ENCODE measurements around the gene HES6.

Gene HES6

GRCh38 chr2:238262496-238263122 is 22.8 kb upstream of the HES6 start:
- Mint-ChIP-seq H3K4me3 (no peak overlapping the region), H3K27ac (no peak overlapping the region), H3K27me3 (no peaks in the 10 kb centered on the region), H3K9me3 (no peaks in the 10 kb centered on the region), H3K4me1 (peaks cover 7% of the 10 kb centered on the region)
- no peak for DNase-seq
- no peak for ATAC-seq

GRCh38 chr2:238261718-238262375 is 22.0 kb upstream of the HES6 start:
- no peak for DNase-seq
- Mint-ChIP-seq H3K4me1 (peaks cover 7% of the 10 kb centered on the region), H3K27ac (no peak overlapping the region), H3K27me3 (no peaks in the 10 kb centered on the region), H3K9me3 (no peaks in the 10 kb centered on the region), H3K4me3 (no peak overlapping the region)
- ATAC-seq = no peak

- Mint-ChIP-seq H3K27me3 (no peaks in the 10 kb centered on the region), H3K4me3 (no peak overlapping the region), H3K27ac (no peak overlapping the region), H3K9me3 (no peaks in the 10 kb centered on the region), H3K4me1 (peaks cover 7% of the 10 kb centered on the region)
- ATAC-seq = no peak
- DNase-seq = no peak
These were observed 21.0 kb upstream of the HES6 start for GRCh38 chr2:238260883-238261282.

GRCh38 chr2:238259061-238260020 is 19.5 kb upstream of the HES6 start:
- peaks cover 7% of the 10 kb centered on the region for H3K4me1 Mint-ChIP-seq
- H3K9me3 Mint-ChIP-seq = no peaks in the 10 kb centered on the region
- H3K27ac Mint-ChIP-seq = peak overlapping the region; percentile 14 to 61
- no peaks in the 10 kb centered on the region for H3K27me3 Mint-ChIP-seq
- no peak for DNase-seq
- ATAC-seq = no peak
- H3K4me3 Mint-ChIP-seq = no peak overlapping the region

GRCh38 chr2:238257786-238258700 is 18.2 kb upstream of the HES6 start:
- H3K4me1 Mint-ChIP-seq = no peaks in the 10 kb centered on the region
- ATAC-seq (no peak), DNase-seq (no peak)
- no peak overlapping the region for H3K27ac Mint-ChIP-seq
- no peak overlapping the region for H3K4me3 Mint-ChIP-seq
- H3K9me3 Mint-ChIP-seq = no peaks in the 10 kb centered on the region
- H3K27me3 Mint-ChIP-seq = no peaks in the 10 kb centered on the region

GRCh38 chr2:238256594-238257104 is 16.8 kb upstream of the HES6 start:
- DNase-seq (peak; percentile 66 to 81), ATAC-seq (peak; percentile 89)
- no peaks in the 10 kb centered on the region for H3K4me1 Mint-ChIP-seq
- no peak overlapping the region for H3K4me3 Mint-ChIP-seq
- H3K27ac Mint-ChIP-seq = no peak overlapping the region
- H3K9me3 Mint-ChIP-seq = no peaks in the 10 kb centered on the region
- no peaks in the 10 kb centered on the region for H3K27me3 Mint-ChIP-seq

- H3K4me3 Mint-ChIP-seq = no peak overlapping the region
- no peaks in the 10 kb centered on the region for H3K9me3 Mint-ChIP-seq
- H3K27ac Mint-ChIP-seq = no peak overlapping the region
- DNase-seq (no peak), ATAC-seq (no peak)
- no peaks in the 10 kb centered on the region for H3K27me3 Mint-ChIP-seq
- no peaks in the 10 kb centered on the region for H3K4me1 Mint-ChIP-seq
These were observed 16.3 kb upstream of the HES6 start for GRCh38 chr2:238256111-238256510.

- no peaks in the 10 kb centered on the region for H3K27me3 Mint-ChIP-seq
- no peaks in the 10 kb centered on the region for H3K9me3 Mint-ChIP-seq
- ATAC-seq = no peak
- H3K4me1 Mint-ChIP-seq = no peaks in the 10 kb centered on the region
- H3K27ac Mint-ChIP-seq = no peak overlapping the region
- no peak for DNase-seq
- no peak overlapping the region for H3K4me3 Mint-ChIP-seq
These were observed 15.8 kb upstream of the HES6 start for GRCh38 chr2:238255636-238256035.

GRCh38 chr2:238255151-238255551 is 15.3 kb upstream of the HES6 start:
- Mint-ChIP-seq H3K9me3 (no peaks in the 10 kb centered on the region), H3K4me1 (no peaks in the 10 kb centered on the region), H3K27me3 (no peaks in the 10 kb centered on the region), H3K27ac (peak overlapping the region in 1 of 2 donors; percentile 42), H3K4me3 (no peak overlapping the region)
- ATAC-seq = no peak
- no peak for DNase-seq

GRCh38 chr2:238254095-238254723 is 14.4 kb upstream of the HES6 start:
- ATAC-seq (no peak), DNase-seq (no peak)
- Mint-ChIP-seq H3K27me3 (no peaks in the 10 kb centered on the region), H3K9me3 (no peaks in the 10 kb centered on the region), H3K27ac (peak overlapping the region in 1 of 2 donors; percentile 71), H3K4me3 (no peak overlapping the region), H3K4me1 (no peaks in the 10 kb centered on the region)

- Mint-ChIP-seq H3K27me3 (no peaks in the 10 kb centered on the region), H3K27ac (no peak overlapping the region), H3K4me3 (no peak overlapping the region), H3K4me1 (no peaks in the 10 kb centered on the region), H3K9me3 (no peaks in the 10 kb centered on the region)
- DNase-seq = no peak
- ATAC-seq = no peak
These were observed 13.2 kb upstream of the HES6 start for GRCh38 chr2:238252766-238253630.

- ATAC-seq = no peak
- Mint-ChIP-seq H3K4me1 (no peaks in the 10 kb centered on the region), H3K4me3 (no peak overlapping the region), H3K9me3 (no peaks in the 10 kb centered on the region), H3K27ac (no peak overlapping the region), H3K27me3 (no peaks in the 10 kb centered on the region)
- no peak for DNase-seq
These were observed 12.1 kb upstream of the HES6 start for GRCh38 chr2:238251986-238252385.

GRCh38 chr2:238251331-238251730 is 11.5 kb upstream of the HES6 start:
- no peak for DNase-seq
- H3K9me3 Mint-ChIP-seq = no peaks in the 10 kb centered on the region
- no peaks in the 10 kb centered on the region for H3K4me1 Mint-ChIP-seq
- H3K4me3 Mint-ChIP-seq = no peak overlapping the region
- ATAC-seq = no peak
- no peak overlapping the region for H3K27ac Mint-ChIP-seq
- no peaks in the 10 kb centered on the region for H3K27me3 Mint-ChIP-seq

GRCh38 chr2:238250896-238251295 is 11.1 kb upstream of the HES6 start:
- DNase-seq (no peak), ATAC-seq (no peak)
- Mint-ChIP-seq H3K27me3 (no peaks in the 10 kb centered on the region), H3K27ac (no peak overlapping the region), H3K4me3 (no peak overlapping the region), H3K4me1 (no peaks in the 10 kb centered on the region), H3K9me3 (no peaks in the 10 kb centered on the region)
